Body of pancreas (tissue), 4 donors: ENCODE data around the gene CASP7. TPM values are rescaled to one million over a fixed set of nuclear protein-coding genes. Genes with fewer than 3 reads are reported as not detected.

ENCODE experiments used
- ATAC-seq: fragments of 150-250 bp; one replicate; pipeline ENCODE4 v1.9.1; 2016
- DNase-seq, 4 donors: peaks; one replicate each; pipeline ENCODE4 v3.0.0-alpha.2; 2019
- H3K27ac ChIP-seq, 4 donors: fragments of 200-600 bp; sonication (generic); 1 replicate in 3 of 4; 2 replicates in 1 of 4; pipeline versions ENCODE4 v1.5.1 to v1.6.1; 2016 to 2019; ENCODE audit warnings: mild to moderate bottlenecking in 1 of 4, mixed read lengths in 1 of 4, moderate library complexity in 1 of 4
- H3K27me3 ChIP-seq, 2 donors: fragments of 200-600 bp; sonication (generic); one replicate each; pipeline ENCODE4 v1.6.0; 2016; ENCODE audit warnings: mild to moderate bottlenecking in 1 of 2
- H3K36me3 ChIP-seq, 2 donors: fragments of 200-600 bp; sonication (generic); replicated peaks in 1 of 2; 2 replicates each; pipeline ENCODE4 v1.5.1; 2016; ENCODE audit warnings: low read depth in 2 of 2; ENCODE audit not compliant: insufficient read depth in 1 of 2
- H3K4me1 ChIP-seq: fragments of 200-600 bp; sonication (generic); one replicate; pipeline ENCODE4 v1.6.0; 2016
- H3K4me3 ChIP-seq, 2 donors: fragments of 200-600 bp; sonication (generic); 1 replicate in 1 of 2; 2 replicates in 1 of 2; pipeline ENCODE4 v1.5.1; 2016 to 2019
- H3K9me3 ChIP-seq, 3 donors: fragments of 200-600 bp; sonication (generic); 1 replicate in 2 of 3; 2 replicates in 1 of 3; pipeline ENCODE4 v1.5.1; 2016
- CTCF ChIP-seq, 7 experiments: fragments of 450-650 bp in 4 of 7; fragments of 200-600 bp in 3 of 7; sonication (generic) in 3 of 7; IDR thresholded peaks; one replicate each; pipeline ENCODE4 v1.5.1; 2016 to 2019; ENCODE audit warnings: antibody characterized with exemption in 7 of 7
- POLR2A ChIP-seq, 3 donors: fragments of 450-650 bp; IDR thresholded peaks; one replicate each; pipeline ENCODE4 v1.6.1; 2016; ENCODE audit warnings: antibody characterized with exemption in 3 of 3, mild to moderate bottlenecking in 2 of 3
- WGBS, 2 donors: methylation state at CpG; one replicate each; pipeline ENCODE4 v1.1.5; 2017; 5-methylcytosine and 5-hydroxymethylcytosine counted together
- intact Hi-C: fragments of 100-400 bp; cut with DNase I; formaldehyde crosslinking; loops from one replicate; pipeline ENCODE4 v1.15.1; 2023
- total RNA-seq, 2 donors: library from RNA; depleted of rRNA; stranded (reverse); fragments of >200 nt; gene quantifications; one replicate each; pipeline ENCODE4 v1.1.0, GENCODE V29; 2016

The CASP7 gene
- total RNA-seq, 2 donors from 2014 or later = 11.2 to 23.1 TPM

- Histone ChIP-seq H3K27ac (peak overlapping the region in 3 of 4 donors; percentile 10 to 55 (median 49)), H3K4me3 (no peak overlapping the region), H3K27me3 (no peaks in the 10 kb centered on the region), H3K9me3 (no peaks in the 10 kb centered on the region), H3K36me3 (no peaks in the 10 kb centered on the region), H3K4me1 (peaks cover 39% of the 10 kb centered on the region)
- intact Hi-C loops = no loop called here
- DNase-seq = no peak
- ATAC-seq = peak; percentile 49
- 43 to 54% methylated on average over 8 of the region's 8 CpGs for WGBS, 2 donors
- no peak for TF ChIP-seq CTCF (IDR thresholded peaks at IDR 0.05)
- TF ChIP-seq POLR2A (IDR thresholded peaks at IDR 0.05) = no peak
These were observed 33.3 kb downstream of the CASP7 start for GRCh38 chr10:113712755-113713639.

- no peaks in the 10 kb centered on the region for H3K27me3 ChIP-seq
- intact Hi-C loops = no loop called here
- no peaks in the 10 kb centered on the region for H3K36me3 ChIP-seq
- DNase-seq = no peak
- no peaks in the 10 kb centered on the region for H3K9me3 ChIP-seq
- H3K4me3 ChIP-seq = no peak overlapping the region
- WGBS, 2 donors = 55 to 60% methylated on average over 2 of the region's 2 CpGs
- ATAC-seq = no peak
- H3K27ac ChIP-seq = peak overlapping the region in 1 of 4 donors; percentile 10
- TF ChIP-seq POLR2A (IDR thresholded peaks at IDR 0.05) (no peak), CTCF (IDR thresholded peaks at IDR 0.05) (no peak)
- H3K4me1 ChIP-seq = peaks cover 39% of the 10 kb centered on the region
These were observed 33.9 kb downstream of the CASP7 start for GRCh38 chr10:113713640-113713982.

GRCh38 chr10:113716109-113716910, 36.6 kb downstream of the CASP7 start:
- no peak for ATAC-seq
- intact Hi-C loops = no loop called here

More at GRCh38 chr10:113716109-113716910, 36.6 kb downstream of the CASP7 start:
- peaks cover 0 to 4% of the 10 kb centered on the region in 2 donors for H3K36me3 ChIP-seq
- no peak for DNase-seq
- H3K4me3 ChIP-seq = no peak overlapping the region
- no peaks in the 10 kb centered on the region for H3K27me3 ChIP-seq
- H3K27ac ChIP-seq = no peak overlapping the region
- WGBS, 2 donors = 63 to 94% methylated on average over 2 of the region's 2 CpGs
- no peak for TF ChIP-seq POLR2A (IDR thresholded peaks at IDR 0.05)
- TF ChIP-seq CTCF (IDR thresholded peaks at IDR 0.05) = no peak
- H3K4me1 ChIP-seq = peaks cover 15% of the 10 kb centered on the region
- H3K9me3 ChIP-seq = no peaks in the 10 kb centered on the region
